ENCODE results near the gene CNTNAP2. TPM values are rescaled to one million over a fixed set of nuclear protein-coding genes. Genes with fewer than 3 reads are reported as not detected.

Gene CNTNAP2
- total and polyA plus RNA-seq, 2 of the 8 experiments (the other 6 are each of a cell fraction or from before 2014, with no cell fraction given): 27.9 to 71.0 TPM

DNA sequence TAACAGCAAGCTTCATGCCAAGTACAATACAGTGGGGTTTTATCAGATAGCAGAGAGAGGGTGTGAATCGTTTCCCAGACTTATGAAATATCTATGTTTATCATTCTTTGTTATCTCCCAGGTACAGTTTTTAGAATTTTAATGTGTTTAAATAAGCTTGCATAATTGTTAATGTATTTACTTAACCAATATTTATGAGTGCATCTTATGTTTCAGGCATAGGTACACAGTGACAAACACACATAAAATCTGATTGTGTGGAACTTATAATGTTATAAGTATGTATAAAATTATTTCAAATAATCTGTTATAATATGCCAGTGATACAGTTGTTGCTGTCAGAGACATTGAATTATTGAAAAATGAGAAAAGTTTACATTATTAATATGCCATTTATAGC lies 1462.5 kb downstream of the CNTNAP2 start (continued):
- no peak for TF ChIP-seq KDM5A (IDR thresholded peaks at IDR 0.05; ENCODE audit: low read length)
